HepG2 (cell line): ENCODE results near the gene DOK4. TPM values are rescaled to one million over a fixed set of nuclear protein-coding genes. Genes with fewer than 3 reads are reported as not detected.

ENCODE experiments used
- EEA1 ChIP-seq: sonication (generic); formaldehyde crosslinking; IDR thresholded peaks from 2 replicates; pipeline ENCODE4 v1.5.1; 2020; ENCODE audit warnings: mild to moderate bottlenecking, missing genetic modification reagents, borderline replicate concordance
- FOSL1 ChIP-seq: sonication (generic); formaldehyde crosslinking; IDR thresholded peaks from 2 replicates; pipeline ENCODE4 v1.9.0; 2021; ENCODE audit warnings: missing genetic modification reagents, borderline replicate concordance
- KDM6A ChIP-seq: IDR thresholded peaks from 2 replicates; pipeline ENCODE4 v1.6.1; 2016; ENCODE audit warnings: low read depth
- PHB2 ChIP-seq: fragments of 450-650 bp; IDR thresholded peaks from 2 replicates; pipeline ENCODE4 v1.6.1; 2018; ENCODE audit not compliant: partially characterized antibody
- PTBP1 ChIP-seq: fragments of 200-400 bp; formaldehyde crosslinking; IDR thresholded peaks from 2 replicates; pipeline ENCODE4 v1.6.1; 2018; ENCODE audit warnings: low read length, low read depth; ENCODE audit not compliant: poor library complexity, severe bottlenecking
- TBX2 ChIP-seq: sonication (generic); formaldehyde crosslinking; IDR thresholded peaks from 2 replicates; pipeline ENCODE4 v1.5.0; 2020; ENCODE audit warnings: missing genetic modification reagents, mild to moderate bottlenecking, borderline replicate concordance
- ZFP36L2 ChIP-seq: sonication (generic); formaldehyde crosslinking; IDR thresholded peaks from 2 replicates; pipeline ENCODE4 v1.4.0; 2020; ENCODE audit warnings: missing genetic modification reagents
- ZNF317 ChIP-seq: sonication (generic); formaldehyde crosslinking; IDR thresholded peaks from 2 replicates; pipeline ENCODE4 v1.5.0; 2020; ENCODE audit warnings: mild to moderate bottlenecking, missing genetic modification reagents
- ZNF546 ChIP-seq: sonication (generic); formaldehyde crosslinking; conservative IDR thresholded peaks from 2 replicates; pipeline ENCODE4 v1.8.1; 2023; ENCODE audit warnings: mild to moderate bottlenecking, missing genetic modification reagents
- polyA plus RNA-seq, 8 experiments: library from polyadenylated mRNA; depleted of rRNA in 3 of 8; stranded (reverse) in 7 of 8; unstranded in 1 of 8; fragments of >200 nt; fragmentation: Illumina TruSeq in 4 of 8; extraction: Trizol in 4 of 8; gene quantifications; 2 replicates each; pipeline versions ENCODE4 v1.2.1 to v1.2.3, GENCODE V29; 2011 to 2016; ENCODE audit warnings: low read depth in 4 of 8, missing spikeins in 1 of 8, mixed read lengths in 1 of 8; ENCODE audit not compliant: insufficient read depth in 1 of 8
- total RNA-seq, 5 experiments: library from RNA; depleted of rRNA; stranded (reverse); fragments of >200 nt; fragmentation: Illumina TruSeq; extraction: Trizol; gene quantifications; 2 replicates each; pipeline ENCODE4 v1.2.3, GENCODE V29; 2016; ENCODE audit warnings: low read depth in 1 of 5
- TF ChIP-seq, protein P1 (sequence below): sonication (generic); formaldehyde crosslinking; IDR thresholded peaks from 2 replicates; pipeline ENCODE4 v1.4.0; 2020; ENCODE audit warnings: mild to moderate bottlenecking, missing genetic modification reagents
- TF ChIP-seq, protein P2 (sequence below): sonication (generic); formaldehyde crosslinking; IDR thresholded peaks from 2 replicates; pipeline ENCODE4 v1.5.0; 2020; ENCODE audit warnings: mild to moderate bottlenecking, low read depth, missing genetic modification reagents, borderline replicate concordance
- TF ChIP-seq, protein P3 (sequence below): sonication (generic); formaldehyde crosslinking; IDR thresholded peaks from 2 replicates; pipeline ENCODE4 v1.8.0; 2022; ENCODE audit warnings: mild to moderate bottlenecking, missing genetic modification reagents, borderline replicate concordance
- TF ChIP-seq, protein P4 (sequence below): sonication (generic); formaldehyde crosslinking; conservative IDR thresholded peaks from 2 replicates; pipeline ENCODE4 v1.4.0; 2020; ENCODE audit warnings: missing genetic modification reagents
- TF ChIP-seq, protein P5 (sequence below): sonication (generic); formaldehyde crosslinking; IDR thresholded peaks from 2 replicates; pipeline ENCODE4 v1.5.1; 2020; ENCODE audit warnings: mild to moderate bottlenecking, missing genetic modification reagents, moderate library complexity
- TF ChIP-seq, protein P6 (sequence below): sonication (generic); formaldehyde crosslinking; IDR thresholded peaks from 2 replicates; pipeline ENCODE4 v1.5.0; 2020; ENCODE audit warnings: mild to moderate bottlenecking, missing genetic modification reagents
- TF ChIP-seq, protein P7 (sequence below): sonication (generic); formaldehyde crosslinking; IDR thresholded peaks from 2 replicates; pipeline ENCODE4 v1.5.0; 2020; ENCODE audit warnings: mild to moderate bottlenecking, missing genetic modification reagents, borderline replicate concordance

The DOK4 gene
- total and polyA plus RNA-seq, 2 of the 13 experiments (the other 11 are each of a cell fraction or from before 2014, with no cell fraction given) = 52.7 to 70.0 TPM

DNA sequence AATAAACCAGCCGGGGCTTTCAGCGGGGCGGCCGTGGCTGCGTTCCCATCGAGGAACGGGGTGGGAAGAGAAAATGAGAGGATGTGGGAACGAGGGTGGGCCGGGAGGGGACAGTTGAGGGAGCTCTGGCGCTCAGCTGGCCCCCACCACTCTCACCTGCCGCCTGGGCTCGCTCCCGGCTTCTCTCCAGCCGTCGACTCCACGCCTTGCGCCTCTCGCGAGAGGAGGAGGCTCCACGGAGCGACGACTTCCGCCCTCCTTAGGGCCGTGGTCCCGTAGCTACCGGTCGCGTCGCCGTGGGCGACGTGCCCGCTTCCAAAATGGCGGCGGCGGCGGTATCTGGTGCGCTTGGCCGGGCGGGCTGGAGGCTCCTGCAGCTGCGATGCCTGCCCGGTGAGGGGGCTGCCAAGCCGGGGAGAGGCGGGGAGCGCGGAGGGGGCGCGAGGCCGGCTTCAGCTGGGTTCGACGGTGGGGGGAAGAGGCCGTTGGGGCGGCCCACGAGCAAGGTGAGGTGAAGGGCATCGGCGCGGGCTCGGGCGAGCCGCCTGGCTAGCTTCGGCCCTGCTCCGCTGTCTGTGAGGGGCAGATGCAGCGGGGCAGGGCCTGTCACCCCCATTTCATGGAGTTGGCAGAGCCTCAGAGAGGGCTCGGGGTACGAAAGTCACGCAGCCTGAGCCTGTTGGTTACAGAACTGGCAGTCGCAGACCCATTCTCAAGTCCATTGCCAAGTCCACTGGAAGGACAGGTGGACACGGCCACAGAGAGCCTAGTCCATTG is 38.9 kb downstream of the DOK4 start, which contains the start of the genes CIAPIN1 and COQ9 (continued):
- TF ChIP-seq, protein P1, sequence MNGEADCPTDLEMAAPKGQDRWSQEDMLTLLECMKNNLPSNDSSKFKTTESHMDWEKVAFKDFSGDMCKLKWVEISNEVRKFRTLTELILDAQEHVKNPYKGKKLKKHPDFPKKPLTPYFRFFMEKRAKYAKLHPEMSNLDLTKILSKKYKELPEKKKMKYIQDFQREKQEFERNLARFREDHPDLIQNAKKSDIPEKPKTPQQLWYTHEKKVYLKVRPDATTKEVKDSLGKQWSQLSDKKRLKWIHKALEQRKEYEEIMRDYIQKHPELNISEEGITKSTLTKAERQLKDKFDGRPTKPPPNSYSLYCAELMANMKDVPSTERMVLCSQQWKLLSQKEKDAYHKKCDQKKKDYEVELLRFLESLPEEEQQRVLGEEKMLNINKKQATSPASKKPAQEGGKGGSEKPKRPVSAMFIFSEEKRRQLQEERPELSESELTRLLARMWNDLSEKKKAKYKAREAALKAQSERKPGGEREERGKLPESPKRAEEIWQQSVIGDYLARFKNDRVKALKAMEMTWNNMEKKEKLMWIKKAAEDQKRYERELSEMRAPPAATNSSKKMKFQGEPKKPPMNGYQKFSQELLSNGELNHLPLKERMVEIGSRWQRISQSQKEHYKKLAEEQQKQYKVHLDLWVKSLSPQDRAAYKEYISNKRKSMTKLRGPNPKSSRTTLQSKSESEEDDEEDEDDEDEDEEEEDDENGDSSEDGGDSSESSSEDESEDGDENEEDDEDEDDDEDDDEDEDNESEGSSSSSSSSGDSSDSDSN = peak; percentile 97
- TF ChIP-seq, protein P2, sequence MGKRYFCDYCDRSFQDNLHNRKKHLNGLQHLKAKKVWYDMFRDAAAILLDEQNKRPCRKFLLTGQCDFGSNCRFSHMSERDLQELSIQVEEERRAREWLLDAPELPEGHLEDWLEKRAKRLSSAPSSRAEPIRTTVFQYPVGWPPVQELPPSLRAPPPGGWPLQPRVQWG = no peak
- TF ChIP-seq ZFP36L2 = no peak; the same call in 1 of the 2 replicates
- peak; percentile 91 for TF ChIP-seq EEA1 (CRISPR knock-in tag)
- no peak for TF ChIP-seq PTBP1
- TF ChIP-seq FOSL1 (CRISPR knock-in tag) = 0 out of 2 replicates have a peak, but pooled peaks have one; percentile 30
- TF ChIP-seq ZNF546 (CRISPR knock-in tag) = peak; percentile 96
- TF ChIP-seq PHB2 = no peak
- TF ChIP-seq, protein P3, sequence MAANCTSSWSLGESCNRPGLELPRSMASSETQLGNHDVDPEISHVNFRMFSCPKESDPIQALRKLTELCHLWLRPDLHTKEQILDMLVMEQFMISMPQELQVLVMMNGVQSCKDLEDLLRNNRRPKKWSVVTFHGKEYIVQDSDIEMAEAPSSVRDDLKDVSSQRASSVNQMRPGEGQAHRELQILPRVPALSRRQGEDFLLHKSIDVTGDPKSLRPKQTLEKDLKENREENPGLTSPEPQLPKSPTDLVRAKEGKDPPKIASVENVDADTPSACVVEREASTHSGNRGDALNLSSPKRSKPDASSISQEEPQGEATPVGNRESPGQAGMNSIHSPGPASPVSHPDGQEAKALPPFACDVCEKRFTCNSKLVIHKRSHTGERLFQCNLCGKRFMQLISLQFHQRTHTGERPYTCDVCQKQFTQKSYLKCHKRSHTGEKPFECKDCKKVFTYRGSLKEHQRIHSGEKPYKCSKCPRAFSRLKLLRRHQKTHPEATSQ (CRISPR knock-in tag) = peak; percentile 48; the same call in 1 of the 2 replicates
- TF ChIP-seq, protein P4, sequence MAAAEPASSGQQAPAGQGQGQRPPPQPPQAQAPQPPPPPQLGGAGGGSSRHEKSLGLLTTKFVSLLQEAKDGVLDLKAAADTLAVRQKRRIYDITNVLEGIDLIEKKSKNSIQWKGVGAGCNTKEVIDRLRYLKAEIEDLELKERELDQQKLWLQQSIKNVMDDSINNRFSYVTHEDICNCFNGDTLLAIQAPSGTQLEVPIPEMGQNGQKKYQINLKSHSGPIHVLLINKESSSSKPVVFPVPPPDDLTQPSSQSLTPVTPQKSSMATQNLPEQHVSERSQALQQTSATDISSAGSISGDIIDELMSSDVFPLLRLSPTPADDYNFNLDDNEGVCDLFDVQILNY (CRISPR knock-in tag) = peak; percentile 77
- TF ChIP-seq, protein P5, sequence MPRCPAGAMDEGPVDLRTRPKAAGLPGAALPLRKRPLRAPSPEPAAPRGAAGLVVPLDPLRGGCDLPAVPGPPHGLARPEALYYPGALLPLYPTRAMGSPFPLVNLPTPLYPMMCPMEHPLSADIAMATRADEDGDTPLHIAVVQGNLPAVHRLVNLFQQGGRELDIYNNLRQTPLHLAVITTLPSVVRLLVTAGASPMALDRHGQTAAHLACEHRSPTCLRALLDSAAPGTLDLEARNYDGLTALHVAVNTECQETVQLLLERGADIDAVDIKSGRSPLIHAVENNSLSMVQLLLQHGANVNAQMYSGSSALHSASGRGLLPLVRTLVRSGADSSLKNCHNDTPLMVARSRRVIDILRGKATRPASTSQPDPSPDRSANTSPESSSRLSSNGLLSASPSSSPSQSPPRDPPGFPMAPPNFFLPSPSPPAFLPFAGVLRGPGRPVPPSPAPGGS = peak; percentile 88
- peak; percentile 62; the same call in 1 of the 2 replicates for TF ChIP-seq ZNF317 (CRISPR knock-in tag)
- peak; percentile 79; the same call in 1 of the 2 replicates for TF ChIP-seq TBX2 (CRISPR knock-in tag)
- TF ChIP-seq, protein P6, sequence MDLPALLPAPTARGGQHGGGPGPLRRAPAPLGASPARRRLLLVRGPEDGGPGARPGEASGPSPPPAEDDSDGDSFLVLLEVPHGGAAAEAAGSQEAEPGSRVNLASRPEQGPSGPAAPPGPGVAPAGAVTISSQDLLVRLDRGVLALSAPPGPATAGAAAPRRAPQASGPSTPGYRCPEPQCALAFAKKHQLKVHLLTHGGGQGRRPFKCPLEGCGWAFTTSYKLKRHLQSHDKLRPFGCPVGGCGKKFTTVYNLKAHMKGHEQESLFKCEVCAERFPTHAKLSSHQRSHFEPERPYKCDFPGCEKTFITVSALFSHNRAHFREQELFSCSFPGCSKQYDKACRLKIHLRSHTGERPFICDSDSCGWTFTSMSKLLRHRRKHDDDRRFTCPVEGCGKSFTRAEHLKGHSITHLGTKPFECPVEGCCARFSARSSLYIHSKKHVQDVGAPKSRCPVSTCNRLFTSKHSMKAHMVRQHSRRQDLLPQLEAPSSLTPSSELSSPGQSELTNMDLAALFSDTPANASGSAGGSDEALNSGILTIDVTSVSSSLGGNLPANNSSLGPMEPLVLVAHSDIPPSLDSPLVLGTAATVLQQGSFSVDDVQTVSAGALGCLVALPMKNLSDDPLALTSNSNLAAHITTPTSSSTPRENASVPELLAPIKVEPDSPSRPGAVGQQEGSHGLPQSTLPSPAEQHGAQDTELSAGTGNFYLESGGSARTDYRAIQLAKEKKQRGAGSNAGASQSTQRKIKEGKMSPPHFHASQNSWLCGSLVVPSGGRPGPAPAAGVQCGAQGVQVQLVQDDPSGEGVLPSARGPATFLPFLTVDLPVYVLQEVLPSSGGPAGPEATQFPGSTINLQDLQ (CRISPR knock-in tag) = no peak
- no peak for TF ChIP-seq KDM6A
- TF ChIP-seq, protein P7, sequence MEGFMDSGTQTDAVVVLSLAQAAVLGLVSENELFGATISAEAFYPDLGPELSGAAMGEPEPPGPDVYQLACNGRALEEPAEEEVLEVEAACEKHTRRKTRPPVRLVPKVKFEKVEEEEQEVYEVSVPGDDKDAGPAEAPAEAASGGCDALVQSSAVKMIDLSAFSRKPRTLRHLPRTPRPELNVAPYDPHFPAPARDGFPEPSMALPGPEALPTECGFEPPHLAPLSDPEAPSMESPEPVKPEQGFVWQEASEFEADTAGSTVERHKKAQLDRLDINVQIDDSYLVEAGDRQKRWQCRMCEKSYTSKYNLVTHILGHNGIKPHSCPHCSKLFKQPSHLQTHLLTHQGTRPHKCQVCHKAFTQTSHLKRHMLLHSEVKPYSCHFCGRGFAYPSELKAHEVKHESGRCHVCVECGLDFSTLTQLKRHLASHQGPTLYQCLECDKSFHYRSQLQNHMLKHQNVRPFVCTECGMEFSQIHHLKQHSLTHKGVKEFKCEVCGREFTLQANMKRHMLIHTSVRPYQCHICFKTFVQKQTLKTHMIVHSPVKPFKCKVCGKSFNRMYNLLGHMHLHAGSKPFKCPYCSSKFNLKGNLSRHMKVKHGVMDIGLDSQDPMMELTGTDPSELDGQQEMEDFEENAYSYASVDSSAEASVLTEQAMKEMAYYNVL (CRISPR knock-in tag) = peak; percentile 88; the same call in 1 of the 2 replicates
